Measurements from ENCODE around the gene RPGR.

- no peak for TF ChIP-seq POLR2A (IDR thresholded peaks at IDR 0.05)
- no peak for TF ChIP-seq CTCF (IDR thresholded peaks at IDR 0.05)
- TF ChIP-seq POLR2AphosphoS5 (IDR thresholded peaks at IDR 0.05) = no peak
These were observed 15.6 kb downstream of the RPGR start for GRCh38 chrX:38311743-38312142.
